CD4-positive, CD25-positive, alpha-beta regulatory T cell (primary cell): ENCODE data around the gene VAX1. TPM values are rescaled to one million over a fixed set of nuclear protein-coding genes. Genes with fewer than 3 reads are reported as not detected.
"Not testable (repeated sequence)": the region's sequence is repeated elsewhere in the genome, so short reads cannot be mapped to it uniquely, and the experiment has no call there.

Source experiments
- ATAC-seq, 2 donors: fragments of 150-1000 bp; cut with Tn5 transposase; one replicate each; pipeline ENCODE4 v1.10.0; 2021; ENCODE audit warnings: low read depth in 2 of 2, moderate number of reproducible peaks in 2 of 2, moderate library complexity in 1 of 2
- DNase-seq, 3 donors: peaks; one replicate each; pipeline versions ENCODE4 v3.0.0 to v3.0.0-alpha.2; 2012 to 2022; ENCODE audit warnings: mixed read lengths in 1 of 3
- H3K27ac ChIP-seq: one replicate; pipeline ENCODE4 v1.7.0; 2013; ENCODE audit warnings: mild to moderate bottlenecking, low read length; ENCODE audit not compliant: insufficient read depth, poor library complexity, severe bottlenecking
- H3K27me3 ChIP-seq: one replicate; pipeline ENCODE4 v1.7.0; 2013; ENCODE audit warnings: low read length; ENCODE audit not compliant: control insufficient read depth, insufficient read depth
- H3K36me3 ChIP-seq: one replicate; pipeline ENCODE4 v1.7.0; 2013; ENCODE audit warnings: mild to moderate bottlenecking, low read length, moderate library complexity; ENCODE audit not compliant: control insufficient read depth, insufficient read depth
- H3K4me1 ChIP-seq: 2 replicates; pipeline ENCODE4 v1.7.0; 2013; ENCODE audit warnings: mild to moderate bottlenecking, low read length; ENCODE audit not compliant: insufficient read depth, control insufficient read depth, poor library complexity, severe bottlenecking
- H3K4me3 ChIP-seq: one replicate; pipeline ENCODE4 v1.7.0; 2013; ENCODE audit warnings: low read depth, mild to moderate bottlenecking, low read length, moderate library complexity
- H3K9me3 ChIP-seq, 2 experiments: 1 replicate in 1 of 2; 2 replicates in 1 of 2; pipeline ENCODE4 v1.7.0; 2013; ENCODE audit warnings: low read length in 2 of 2, mild to moderate bottlenecking in 1 of 2, moderate library complexity in 1 of 2; ENCODE audit not compliant: control insufficient read depth in 2 of 2
- H3K27ac Mint-ChIP-seq, 3 donors: one replicate each; pipeline ENCODE4 v1.8.0; 2020 to 2022; ENCODE audit warnings: mild to moderate bottlenecking in 3 of 3, mixed read lengths in 3 of 3, moderate library complexity in 2 of 3
- H3K27me3 Mint-ChIP-seq: one replicate; pipeline ENCODE4 v1.8.0; 2022; ENCODE audit warnings: mild to moderate bottlenecking, mixed read lengths
- H3K36me3 Mint-ChIP-seq: one replicate; pipeline ENCODE4 v1.8.0; 2020; ENCODE audit warnings: mixed read lengths
- H3K4me1 Mint-ChIP-seq, 4 donors: one replicate each; pipeline ENCODE4 v1.8.0; 2020 to 2022; ENCODE audit warnings: mixed read lengths in 4 of 4, mild to moderate bottlenecking in 1 of 4
- H3K4me3 Mint-ChIP-seq, 4 donors: one replicate each; pipeline ENCODE4 v1.8.0; 2020 to 2022; ENCODE audit warnings: mild to moderate bottlenecking in 4 of 4, mixed read lengths in 4 of 4, moderate library complexity in 3 of 4
- H3K9me3 Mint-ChIP-seq, 7 donors: one replicate each; pipeline ENCODE4 v1.8.0; 2020 to 2022; ENCODE audit warnings: mixed read lengths in 7 of 7, mild to moderate bottlenecking in 3 of 7, moderate library complexity in 2 of 7
- polyA plus RNA-seq, 4 donors: library from polyadenylated mRNA; unstranded; fragments of 300-500 nt; fragmentation: Illumina TruSeq; gene quantifications; one replicate each; pipeline ENCODE4 v1.2.3, GENCODE V29; 2021
- total RNA-seq: library from RNA; stranded (reverse); gene quantifications from one replicate; pipeline ENCODE4 v1.2.3, GENCODE V29; 2022

The VAX1 gene
- total and polyA plus RNA-seq, 5 donors from 2014 or later: not detected

- Mint-ChIP-seq H3K4me3 (peak overlapping the region; percentile 29 to 77 (median 50)), H3K9me3 (peaks cover 0 to 7% (median 0%) of the 10 kb centered on the region in 7 donors), H3K27ac (no peak overlapping the region), H3K4me1 (peaks cover 8 to 37% (median 16%) of the 10 kb centered on the region in 4 donors), H3K36me3 (no peaks in the 10 kb centered on the region), H3K27me3 (peaks cover 77% of the 10 kb centered on the region)
- Histone ChIP-seq H3K9me3 (no peaks in the 10 kb centered on the region), H3K36me3 (no peaks in the 10 kb centered on the region), H3K4me3 (peak overlapping the region; percentile 13), H3K27ac (no peak overlapping the region), H3K27me3 (peaks cover 42% of the 10 kb centered on the region), H3K4me1 (peaks cover 18% of the 10 kb centered on the region)
- no peak for DNase-seq
- no peak for ATAC-seq
These were observed 6.4 kb downstream of the VAX1 start for GRCh38 chr10:117131376-117132327.

GRCh38 chr10:117130862-117131375 is 7.2 kb downstream of the VAX1 start:
- no peaks in the 10 kb centered on the region for H3K36me3 ChIP-seq
- H3K4me3 ChIP-seq: no peak overlapping the region
- no peak overlapping the region for H3K27ac ChIP-seq
- DNase-seq (no peak), ATAC-seq (no peak)
- no peak overlapping the region for H3K27ac Mint-ChIP-seq
- H3K27me3 ChIP-seq: peaks cover 40% of the 10 kb centered on the region
- H3K4me1 Mint-ChIP-seq: peaks cover 8 to 34% (median 16%) of the 10 kb centered on the region in 4 donors
- no peaks in the 10 kb centered on the region for H3K36me3 Mint-ChIP-seq
- peak overlapping the region in 3 of 4 donors; percentile 60 to 66 (median 65) for H3K4me3 Mint-ChIP-seq
- H3K4me1 ChIP-seq: peaks cover 18% of the 10 kb centered on the region
- H3K9me3 ChIP-seq: no peaks in the 10 kb centered on the region
- H3K27me3 Mint-ChIP-seq: peaks cover 70% of the 10 kb centered on the region
- H3K9me3 Mint-ChIP-seq: peaks cover 0 to 7% (median 0%) of the 10 kb centered on the region in 7 donors

- Histone ChIP-seq H3K36me3 (no peaks in the 10 kb centered on the region), H3K4me3 (no peak overlapping the region), H3K27me3 (peaks cover 35% of the 10 kb centered on the region), H3K9me3 (no peaks in the 10 kb centered on the region), H3K4me1 (peaks cover 18% of the 10 kb centered on the region), H3K27ac (no peak overlapping the region)
- Mint-ChIP-seq H3K27ac (no peak overlapping the region), H3K9me3 (peaks cover 0 to 5% (median 0%) of the 10 kb centered on the region in 7 donors), H3K4me1 (peaks cover 8 to 34% (median 16%) of the 10 kb centered on the region in 4 donors), H3K4me3 (peak overlapping the region in 1 of 4 donors; percentile 66), H3K36me3 (no peaks in the 10 kb centered on the region), H3K27me3 (peaks cover 68% of the 10 kb centered on the region)
- ATAC-seq (no peak), DNase-seq (no peak)
These were observed 7.7 kb downstream of the VAX1 start for GRCh38 chr10:117130346-117130745.

- H3K4me1 ChIP-seq, H3K4me3 Mint-ChIP-seq, H3K27ac Mint-ChIP-seq, H3K9me3 Mint-ChIP-seq, H3K27ac ChIP-seq, H3K36me3 Mint-ChIP-seq, H3K9me3 ChIP-seq, ATAC-seq, DNase-seq, H3K4me3 ChIP-seq, H3K36me3 ChIP-seq: not testable (repeated sequence)
- peaks cover 37% of the 10 kb centered on the region for H3K27me3 Mint-ChIP-seq
- peaks cover 0 to 11% (median 4%) of the 10 kb centered on the region in 4 donors for H3K4me1 Mint-ChIP-seq
- H3K27me3 ChIP-seq: peaks cover 14% of the 10 kb centered on the region
These were observed 11.4 kb downstream of the VAX1 start for GRCh38 chr10:117126645-117127044.

GRCh38 chr10:117126034-117126433 is 12.0 kb downstream of the VAX1 start:
- DNase-seq: no peak
- Histone ChIP-seq H3K36me3 (no peaks in the 10 kb centered on the region), H3K9me3 (no peaks in the 10 kb centered on the region), H3K27me3 (peaks cover 12% of the 10 kb centered on the region), H3K27ac (no peak overlapping the region), H3K4me3 (no peak overlapping the region), H3K4me1 (no peaks in the 10 kb centered on the region)
- Mint-ChIP-seq H3K36me3 (no peaks in the 10 kb centered on the region), H3K27me3 (peaks cover 31% of the 10 kb centered on the region), H3K27ac (no peak overlapping the region), H3K4me3 (no peak overlapping the region), H3K4me1 (peaks cover 0 to 5% (median under 1%) of the 10 kb centered on the region in 4 donors), H3K9me3 (peaks cover 0 to under 1% (median 0%) of the 10 kb centered on the region in 7 donors)
- no peak for ATAC-seq

GRCh38 chr10:117112220-117112619 is 25.9 kb downstream of the VAX1 start:
- H3K4me1 Mint-ChIP-seq: no peaks in the 10 kb centered on the region
- ATAC-seq: no peak

GRCh38 chr10:117107238-117107637 is 30.8 kb downstream of the VAX1 start:
- no peaks in the 10 kb centered on the region for H3K36me3 Mint-ChIP-seq
- Histone ChIP-seq H3K27ac (no peak overlapping the region), H3K27me3 (no peaks in the 10 kb centered on the region), H3K4me1 (no peaks in the 10 kb centered on the region), H3K9me3 (no peaks in the 10 kb centered on the region), H3K36me3 (no peaks in the 10 kb centered on the region), H3K4me3 (no peak overlapping the region)
- H3K27ac Mint-ChIP-seq: no peak overlapping the region
- H3K9me3 Mint-ChIP-seq: peaks cover 0 to 3% (median 0%) of the 10 kb centered on the region in 7 donors
- DNase-seq (no peak), ATAC-seq (no peak)
- H3K4me3 Mint-ChIP-seq: no peak overlapping the region
- peaks cover 8% of the 10 kb centered on the region for H3K27me3 Mint-ChIP-seq
- H3K4me1 Mint-ChIP-seq: no peaks in the 10 kb centered on the region

More at GRCh38 chr10:117112220-117112619, 25.9 kb downstream of the VAX1 start:
- H3K36me3 Mint-ChIP-seq: no peaks in the 10 kb centered on the region
- H3K4me3 Mint-ChIP-seq: no peak overlapping the region
- Histone ChIP-seq H3K27ac (no peak overlapping the region), H3K36me3 (no peaks in the 10 kb centered on the region), H3K4me1 (no peaks in the 10 kb centered on the region), H3K4me3 (no peak overlapping the region), H3K27me3 (no peaks in the 10 kb centered on the region), H3K9me3 (no peaks in the 10 kb centered on the region)
- DNase-seq: no peak
- peaks cover 22% of the 10 kb centered on the region for H3K27me3 Mint-ChIP-seq
- H3K27ac Mint-ChIP-seq: no peak overlapping the region
- H3K9me3 Mint-ChIP-seq: peaks cover 0 to 3% (median 0%) of the 10 kb centered on the region in 7 donors
